Measurements from ENCODE around the gene LIN7C. TPM values are rescaled to one million over a fixed set of nuclear protein-coding genes. Genes with fewer than 3 reads are reported as not detected.

LIN7C gene
- total RNA-seq, 3 donors from 2014 or later, result 41.0 to 51.4 (median 44.4) TPM

GRCh38 chr11:27470826-27471588 lies 35.6 kb downstream of the LIN7C start:
- DNase-seq (no peak), ATAC-seq (no peak)
- no peaks in the 10 kb centered on the region for H3K36me3 Mint-ChIP-seq (ENCODE audit: insufficient read depth)
- H3K27me3 Mint-ChIP-seq (ENCODE audit: low read depth), result peaks cover 20% of the 10 kb centered on the region
- peaks cover 13% of the 10 kb centered on the region for H3K4me1 Mint-ChIP-seq (ENCODE audit: low read depth)
- no peaks in the 10 kb centered on the region for H3K9me3 Mint-ChIP-seq
- H3K4me3 Mint-ChIP-seq, result peak overlapping the region; percentile 81

GRCh38 chr11:27470166-27470565 lies 36.4 kb downstream of the LIN7C start:
- H3K36me3 Mint-ChIP-seq (ENCODE audit: insufficient read depth), result no peaks in the 10 kb centered on the region
- H3K4me1 Mint-ChIP-seq (ENCODE audit: low read depth), result peaks cover 13% of the 10 kb centered on the region
- no peak for ATAC-seq

GRCh38 chr11:27468995-27469695 lies 37.4 kb downstream of the LIN7C start:
- Mint-ChIP-seq H3K36me3 (ENCODE audit: insufficient read depth) (no peaks in the 10 kb centered on the region), H3K9me3 (no peaks in the 10 kb centered on the region), H3K4me3 (no peak overlapping the region), H3K27me3 (ENCODE audit: low read depth) (peaks cover 20% of the 10 kb centered on the region), H3K4me1 (ENCODE audit: low read depth) (peaks cover 13% of the 10 kb centered on the region)
- ATAC-seq (no peak), DNase-seq (no peak)

More at GRCh38 chr11:27470166-27470565, 36.4 kb downstream of the LIN7C start:
- Mint-ChIP-seq H3K4me3 (no peak overlapping the region), H3K27me3 (ENCODE audit: low read depth) (peaks cover 20% of the 10 kb centered on the region), H3K9me3 (no peaks in the 10 kb centered on the region)
- DNase-seq, result no peak

DNA sequence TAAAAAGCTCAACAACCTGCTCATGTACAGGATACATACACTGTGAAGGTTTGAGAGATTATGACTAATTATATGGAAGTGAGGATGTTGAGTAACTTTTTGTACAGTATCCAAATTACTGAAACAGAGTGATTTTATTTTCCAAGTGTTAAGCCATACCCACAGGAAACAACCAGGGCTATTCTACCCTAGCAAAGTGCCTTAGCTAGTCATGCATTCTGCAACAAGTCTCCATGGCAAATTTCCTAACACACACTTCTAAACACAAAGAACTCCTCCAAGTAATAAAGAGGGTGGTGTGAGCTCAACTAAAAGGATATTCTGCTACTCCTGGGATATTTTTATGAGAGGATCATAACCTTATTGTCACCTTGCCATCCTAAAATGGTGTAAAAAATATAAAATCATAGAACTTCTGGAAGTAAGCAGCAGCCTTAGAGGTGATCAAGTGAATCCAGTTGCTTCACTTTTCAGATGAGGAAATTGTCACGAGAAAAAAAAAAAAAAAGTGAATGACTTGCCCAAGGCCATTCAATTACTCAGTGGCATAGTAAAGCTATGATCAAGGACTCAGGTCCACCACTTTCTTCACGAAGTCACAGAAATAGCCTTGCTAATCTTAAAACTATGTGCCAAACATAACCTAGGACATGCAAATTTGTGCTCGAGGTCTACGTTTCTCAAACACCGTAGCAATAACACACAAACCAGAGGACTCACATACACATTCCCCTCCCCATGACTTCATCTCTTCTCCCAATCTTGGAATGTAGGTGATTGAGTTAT lies 38.2 kb downstream of the LIN7C start:
- no peak for DNase-seq
- ATAC-seq, result no peak
- H3K36me3 Mint-ChIP-seq (ENCODE audit: insufficient read depth), result no peaks in the 10 kb centered on the region
- no peaks in the 10 kb centered on the region for H3K9me3 Mint-ChIP-seq
- H3K4me3 Mint-ChIP-seq, result no peak overlapping the region
- peaks cover 21% of the 10 kb centered on the region for H3K27me3 Mint-ChIP-seq (ENCODE audit: low read depth)
- H3K4me1 Mint-ChIP-seq (ENCODE audit: low read depth), result peaks cover 13% of the 10 kb centered on the region

- no peak overlapping the region for H3K4me3 Mint-ChIP-seq
- DNase-seq (no peak), ATAC-seq (no peak)
- no peaks in the 10 kb centered on the region for H3K9me3 Mint-ChIP-seq
- no peaks in the 10 kb centered on the region for H3K36me3 Mint-ChIP-seq (ENCODE audit: insufficient read depth)
- peaks cover 7% of the 10 kb centered on the region for H3K4me1 Mint-ChIP-seq (ENCODE audit: low read depth)
- peaks cover 14% of the 10 kb centered on the region for H3K27me3 Mint-ChIP-seq (ENCODE audit: low read depth)
These were observed 39.2 kb downstream of the LIN7C start for GRCh38 chr11:27467181-27467913.

- Mint-ChIP-seq H3K36me3 (ENCODE audit: insufficient read depth) (no peaks in the 10 kb centered on the region), H3K27me3 (ENCODE audit: low read depth) (peaks cover 16% of the 10 kb centered on the region), H3K4me3 (no peak overlapping the region), H3K9me3 (no peaks in the 10 kb centered on the region), H3K4me1 (ENCODE audit: low read depth) (peaks cover 5% of the 10 kb centered on the region)
- DNase-seq (no peak), ATAC-seq (no peak)
These were observed 40.2 kb downstream of the LIN7C start for GRCh38 chr11:27466363-27466762.

GRCh38 chr11:27465629-27466028 lies 40.9 kb downstream of the LIN7C start:
- H3K4me1 Mint-ChIP-seq (ENCODE audit: low read depth), result no peaks in the 10 kb centered on the region
- ATAC-seq (no peak), DNase-seq (no peak)
- peaks cover 12% of the 10 kb centered on the region for H3K27me3 Mint-ChIP-seq (ENCODE audit: low read depth)
- H3K36me3 Mint-ChIP-seq (ENCODE audit: insufficient read depth), result no peaks in the 10 kb centered on the region
- no peaks in the 10 kb centered on the region for H3K9me3 Mint-ChIP-seq
- H3K4me3 Mint-ChIP-seq, result no peak overlapping the region

DNA sequence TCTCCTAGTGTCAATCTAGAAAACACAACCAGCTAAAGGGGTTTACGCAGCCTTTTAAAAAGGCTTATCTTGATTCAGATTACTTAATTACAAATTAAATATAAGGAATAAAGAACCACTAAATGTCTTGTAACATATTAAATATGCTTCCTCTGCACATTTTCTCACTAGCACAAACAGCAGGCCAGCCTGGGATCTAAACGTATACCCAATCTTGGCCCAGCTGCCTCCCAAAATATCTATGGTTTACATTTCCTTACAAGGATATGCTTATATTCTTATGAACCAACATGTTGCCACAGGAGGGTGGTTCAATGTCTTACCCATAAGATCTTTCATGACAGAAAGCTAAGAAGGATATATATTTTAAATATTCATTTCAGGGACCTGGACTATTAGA lies 41.7 kb downstream of the LIN7C start:
- H3K4me1 Mint-ChIP-seq (ENCODE audit: low read depth), result no peaks in the 10 kb centered on the region
- H3K27me3 Mint-ChIP-seq (ENCODE audit: low read depth), result peaks cover 12% of the 10 kb centered on the region
- no peak overlapping the region for H3K4me3 Mint-ChIP-seq
- DNase-seq (no peak), ATAC-seq (no peak)
- H3K9me3 Mint-ChIP-seq, result no peaks in the 10 kb centered on the region
- no peaks in the 10 kb centered on the region for H3K36me3 Mint-ChIP-seq (ENCODE audit: insufficient read depth)

GRCh38 chr11:27464289-27464696 lies 42.3 kb downstream of the LIN7C start:
- Mint-ChIP-seq H3K36me3 (ENCODE audit: insufficient read depth) (no peaks in the 10 kb centered on the region), H3K27me3 (ENCODE audit: low read depth) (peaks cover 12% of the 10 kb centered on the region), H3K4me3 (no peak overlapping the region), H3K9me3 (no peaks in the 10 kb centered on the region), H3K4me1 (ENCODE audit: low read depth) (no peaks in the 10 kb centered on the region)
- DNase-seq, result no peak
- ATAC-seq, result no peak

DNA sequence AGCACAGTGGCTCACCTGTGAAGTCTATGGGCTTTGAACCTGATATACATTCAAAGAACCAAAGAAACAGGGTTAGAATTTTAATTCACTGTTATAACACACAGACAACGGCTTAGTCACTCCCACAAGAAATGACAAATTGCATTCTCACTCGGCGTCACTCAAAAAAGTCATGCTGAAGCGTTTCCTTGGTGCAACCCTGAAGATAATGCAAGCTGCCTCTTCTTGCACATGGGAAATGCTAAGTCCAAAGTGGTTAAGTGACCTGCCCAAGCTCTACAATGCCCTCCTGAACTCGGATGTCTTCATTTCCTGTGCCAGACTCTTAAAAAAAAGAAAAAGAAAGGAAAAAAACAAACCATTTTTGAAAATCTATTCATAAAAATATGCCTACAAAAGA lies 44.0 kb downstream of the LIN7C start:
- ATAC-seq, result no peak
- DNase-seq, result no peak
- Mint-ChIP-seq H3K4me1 (ENCODE audit: low read depth) (no peaks in the 10 kb centered on the region), H3K27me3 (ENCODE audit: low read depth) (peaks cover 5% of the 10 kb centered on the region), H3K9me3 (no peaks in the 10 kb centered on the region), H3K4me3 (no peak overlapping the region), H3K36me3 (ENCODE audit: insufficient read depth) (no peaks in the 10 kb centered on the region)

DNA sequence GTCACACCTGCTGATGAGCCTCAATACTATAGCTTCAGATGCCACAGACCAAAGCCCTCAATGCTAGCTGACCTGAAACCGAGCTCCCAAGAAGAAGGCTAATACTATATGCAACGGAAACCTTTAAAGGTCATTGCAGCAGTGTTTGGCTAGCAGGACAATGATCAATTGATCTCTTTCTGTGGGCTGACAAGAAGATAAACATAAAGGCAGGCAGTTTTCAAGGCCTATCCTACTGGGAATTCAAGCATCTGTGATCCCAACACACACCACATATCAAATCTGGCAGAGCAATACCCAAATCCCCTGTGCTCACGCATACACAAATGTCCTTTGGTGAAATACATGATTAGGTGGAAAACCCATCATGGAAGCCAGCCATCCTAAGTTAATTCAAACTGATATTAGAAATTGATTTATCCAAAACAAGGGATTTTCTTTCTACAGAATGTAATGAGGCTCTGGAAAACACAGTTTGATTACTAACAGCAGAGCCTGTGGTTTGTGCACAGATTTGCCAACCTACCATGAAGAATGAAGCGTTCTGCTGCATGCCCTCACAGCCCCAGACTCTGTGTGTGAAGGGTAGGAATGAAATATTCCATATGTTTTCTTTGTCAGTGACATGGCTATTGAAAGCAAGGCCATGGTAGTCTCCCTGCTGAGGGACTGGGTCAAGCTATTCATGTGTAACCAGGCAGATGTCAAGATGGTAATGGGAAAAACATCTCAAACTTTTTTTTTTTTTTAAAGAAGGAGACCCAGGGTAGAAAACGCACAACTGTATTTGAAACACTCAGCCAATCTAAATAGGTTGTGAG lies 46.2 kb downstream of the LIN7C start:
- Mint-ChIP-seq H3K27me3 (ENCODE audit: low read depth) (peaks cover 4% of the 10 kb centered on the region), H3K9me3 (no peaks in the 10 kb centered on the region), H3K4me1 (ENCODE audit: low read depth) (no peaks in the 10 kb centered on the region), H3K4me3 (no peak overlapping the region), H3K36me3 (ENCODE audit: insufficient read depth) (no peaks in the 10 kb centered on the region)
- DNase-seq (no peak), ATAC-seq (no peak)

DNA sequence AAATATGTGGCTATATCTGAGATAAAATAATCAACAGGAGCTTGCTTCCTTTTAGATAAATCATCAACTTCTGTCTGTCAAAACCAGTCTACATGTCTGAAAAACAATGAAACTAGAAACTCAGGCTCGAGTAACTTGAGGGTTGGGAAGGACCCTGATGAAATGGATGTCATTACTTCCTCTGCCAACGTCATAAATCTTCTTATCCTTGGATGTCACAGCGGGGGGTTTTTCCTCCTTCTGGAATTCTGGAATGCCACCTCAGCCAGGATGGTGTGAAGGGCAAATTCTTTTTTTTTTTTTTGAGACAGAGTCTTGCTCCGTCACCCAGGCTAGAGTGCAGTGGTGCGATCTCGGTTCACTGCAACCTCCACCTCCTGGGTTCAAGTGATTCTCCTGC lies 47.4 kb downstream of the LIN7C start:
- ATAC-seq (no peak), DNase-seq (no peak)
- no peaks in the 10 kb centered on the region for H3K36me3 Mint-ChIP-seq (ENCODE audit: insufficient read depth)
- no peaks in the 10 kb centered on the region for H3K9me3 Mint-ChIP-seq
- H3K4me3 Mint-ChIP-seq, result no peak overlapping the region
- H3K4me1 Mint-ChIP-seq (ENCODE audit: low read depth), result no peaks in the 10 kb centered on the region
- peaks cover 4% of the 10 kb centered on the region for H3K27me3 Mint-ChIP-seq (ENCODE audit: low read depth)

GRCh38 chr11:27458182-27458581 lies 48.4 kb downstream of the LIN7C start:
- DNase-seq (no peak), ATAC-seq (no peak)
- Mint-ChIP-seq H3K27me3 (ENCODE audit: low read depth) (peaks cover 2% of the 10 kb centered on the region), H3K4me1 (ENCODE audit: low read depth) (no peaks in the 10 kb centered on the region), H3K4me3 (no peak overlapping the region), H3K9me3 (no peaks in the 10 kb centered on the region), H3K36me3 (ENCODE audit: insufficient read depth) (no peaks in the 10 kb centered on the region)

Measured in activated T-cell treated with anti-CD3 and anti-CD28 coated beads, Interleukin-2, amount 50 U/mL, for 4 hours (primary cell).